Fibroblast of skin of scalp (primary cell): ENCODE results near the gene VPS13C. TPM values are rescaled to one million over a fixed set of nuclear protein-coding genes. Genes with fewer than 3 reads are reported as not detected.

Experiments used
- DNase-seq: peaks from one replicate; pipeline ENCODE4 v3.0.0-alpha.2; 2013
- polyA plus RNA-seq, 2 experiments: library from polyadenylated mRNA; unstranded; fragments of 120-200 nt; gene quantifications; one replicate each; pipeline ENCODE4 v1.2.1, GENCODE V29; 2013; ENCODE audit not compliant: insufficient read length in 2 of 2

Gene VPS13C, protein sequence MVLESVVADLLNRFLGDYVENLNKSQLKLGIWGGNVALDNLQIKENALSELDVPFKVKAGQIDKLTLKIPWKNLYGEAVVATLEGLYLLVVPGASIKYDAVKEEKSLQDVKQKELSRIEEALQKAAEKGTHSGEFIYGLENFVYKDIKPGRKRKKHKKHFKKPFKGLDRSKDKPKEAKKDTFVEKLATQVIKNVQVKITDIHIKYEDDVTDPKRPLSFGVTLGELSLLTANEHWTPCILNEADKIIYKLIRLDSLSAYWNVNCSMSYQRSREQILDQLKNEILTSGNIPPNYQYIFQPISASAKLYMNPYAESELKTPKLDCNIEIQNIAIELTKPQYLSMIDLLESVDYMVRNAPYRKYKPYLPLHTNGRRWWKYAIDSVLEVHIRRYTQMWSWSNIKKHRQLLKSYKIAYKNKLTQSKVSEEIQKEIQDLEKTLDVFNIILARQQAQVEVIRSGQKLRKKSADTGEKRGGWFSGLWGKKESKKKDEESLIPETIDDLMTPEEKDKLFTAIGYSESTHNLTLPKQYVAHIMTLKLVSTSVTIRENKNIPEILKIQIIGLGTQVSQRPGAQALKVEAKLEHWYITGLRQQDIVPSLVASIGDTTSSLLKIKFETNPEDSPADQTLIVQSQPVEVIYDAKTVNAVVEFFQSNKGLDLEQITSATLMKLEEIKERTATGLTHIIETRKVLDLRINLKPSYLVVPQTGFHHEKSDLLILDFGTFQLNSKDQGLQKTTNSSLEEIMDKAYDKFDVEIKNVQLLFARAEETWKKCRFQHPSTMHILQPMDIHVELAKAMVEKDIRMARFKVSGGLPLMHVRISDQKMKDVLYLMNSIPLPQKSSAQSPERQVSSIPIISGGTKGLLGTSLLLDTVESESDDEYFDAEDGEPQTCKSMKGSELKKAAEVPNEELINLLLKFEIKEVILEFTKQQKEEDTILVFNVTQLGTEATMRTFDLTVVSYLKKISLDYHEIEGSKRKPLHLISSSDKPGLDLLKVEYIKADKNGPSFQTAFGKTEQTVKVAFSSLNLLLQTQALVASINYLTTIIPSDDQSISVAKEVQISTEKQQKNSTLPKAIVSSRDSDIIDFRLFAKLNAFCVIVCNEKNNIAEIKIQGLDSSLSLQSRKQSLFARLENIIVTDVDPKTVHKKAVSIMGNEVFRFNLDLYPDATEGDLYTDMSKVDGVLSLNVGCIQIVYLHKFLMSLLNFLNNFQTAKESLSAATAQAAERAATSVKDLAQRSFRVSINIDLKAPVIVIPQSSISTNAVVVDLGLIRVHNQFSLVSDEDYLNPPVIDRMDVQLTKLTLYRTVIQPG (N-terminal part only)
- 17.6 TPM for polyA plus RNA-seq (2013, experiment 1 of 2; ENCODE audit: insufficient read length)
- polyA plus RNA-seq (2013, experiment 2 of 2; ENCODE audit: insufficient read length), result 19.8 TPM

DNA sequence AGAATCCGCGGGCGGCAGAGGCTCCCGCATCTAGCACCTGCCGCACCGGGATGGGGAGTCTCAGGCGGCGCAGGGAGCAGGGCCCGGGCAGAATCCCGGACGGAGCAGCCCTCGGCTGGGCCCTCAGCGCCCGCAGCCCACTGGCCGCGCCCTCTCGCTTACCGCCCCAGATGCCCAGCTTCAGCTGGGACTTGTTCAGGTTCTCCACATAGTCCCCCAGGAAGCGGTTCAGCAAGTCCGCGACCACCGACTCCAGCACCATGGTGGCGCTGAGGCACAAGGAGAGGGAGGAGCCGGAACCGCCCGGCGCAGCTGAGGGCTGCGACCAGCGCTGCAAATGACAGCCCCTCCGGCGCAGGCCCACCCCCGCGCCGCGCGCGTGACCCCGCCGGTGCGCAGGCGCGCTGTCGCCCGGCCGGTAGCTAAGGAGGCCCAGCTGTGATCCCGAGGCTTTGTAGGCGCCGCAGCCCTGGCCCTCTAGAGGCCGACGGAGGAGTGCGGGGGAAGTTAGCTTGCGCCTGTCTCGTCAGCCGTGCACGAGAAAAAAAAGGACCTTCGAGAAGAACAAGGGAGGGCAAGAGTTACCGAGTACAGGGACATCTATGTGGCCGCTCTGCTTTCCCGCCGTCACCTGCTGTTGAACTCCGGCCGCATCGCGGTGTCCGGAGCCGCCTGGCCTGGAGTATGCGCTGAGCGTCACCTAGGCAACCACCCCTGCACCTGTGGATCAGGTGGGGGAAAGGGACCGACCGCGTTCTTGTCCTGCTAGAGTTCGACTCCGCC is at the start of gene VPS13C:
VPS13C (minus strand) TSS at position 335 of the 783 bp plus-strand sequence; CDS start at position 262, 73 bp downstream.
- DNase-seq, result peak; percentile 94

DNA sequence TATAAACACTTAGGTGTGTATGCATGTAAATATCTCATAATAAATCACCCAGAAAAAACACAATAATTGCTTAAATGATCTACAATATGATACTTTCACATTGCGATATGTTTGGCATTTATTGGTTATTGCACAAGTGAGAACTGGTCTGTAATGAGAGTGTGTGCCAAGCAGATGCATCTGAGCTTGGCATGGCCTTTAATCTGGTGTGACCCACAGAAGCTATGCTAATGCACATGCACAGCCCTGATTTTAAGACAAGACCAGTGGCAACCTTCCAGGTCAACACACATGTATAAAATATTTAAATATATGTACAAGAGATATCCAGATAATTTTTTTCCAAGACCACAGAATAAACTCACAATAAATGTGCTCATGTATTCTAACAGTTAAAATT is 49.2 kb upstream of the VPS13C start:
- DNase-seq, result no peak

DNA sequence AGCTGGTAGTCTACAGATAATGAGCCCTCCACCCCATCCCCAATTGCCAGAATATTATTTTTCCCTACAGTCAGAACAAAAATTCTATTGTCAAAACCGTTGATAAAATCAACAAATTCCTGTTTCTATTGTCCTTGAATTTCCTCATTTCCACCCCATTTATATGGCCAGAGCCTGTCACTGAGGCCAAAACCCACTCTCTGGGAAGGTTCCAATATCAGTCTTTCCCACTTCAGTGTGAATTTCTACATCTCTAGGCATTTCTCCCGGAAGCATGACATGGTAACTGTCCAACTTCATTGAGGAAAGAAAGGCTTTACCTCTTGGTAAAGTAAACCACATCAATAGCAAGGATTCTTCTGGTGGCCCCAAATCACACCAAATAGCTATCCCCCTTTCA is 48.2 kb upstream of the VPS13C start:
- no peak for DNase-seq

DNA sequence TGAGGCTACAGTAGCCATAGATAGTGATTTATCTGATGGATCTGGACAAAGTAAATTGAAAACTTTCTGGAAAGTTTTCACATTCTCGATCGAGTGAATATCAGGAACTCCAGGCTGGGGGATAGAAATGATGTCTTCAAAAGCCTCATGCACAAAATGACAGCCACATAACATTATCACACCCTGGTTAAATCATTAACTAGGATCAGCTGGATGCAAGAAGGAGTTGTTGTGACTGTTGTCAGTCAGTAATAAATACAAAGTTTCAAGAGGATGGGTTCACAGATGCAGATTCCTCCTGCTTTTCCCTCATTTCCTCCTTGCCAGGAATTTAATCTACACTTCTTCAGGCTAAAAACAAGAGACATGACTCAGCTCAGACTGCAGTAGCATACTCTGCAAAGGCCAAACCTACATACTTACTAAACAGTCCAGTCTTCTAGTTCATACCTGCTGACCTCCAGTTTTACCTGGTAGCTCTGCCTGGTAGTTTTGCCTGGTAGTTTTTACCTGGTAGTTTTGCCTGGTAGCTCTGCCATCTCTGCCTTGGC is 47.4 kb upstream of the VPS13C start:
- DNase-seq, result no peak

DNA sequence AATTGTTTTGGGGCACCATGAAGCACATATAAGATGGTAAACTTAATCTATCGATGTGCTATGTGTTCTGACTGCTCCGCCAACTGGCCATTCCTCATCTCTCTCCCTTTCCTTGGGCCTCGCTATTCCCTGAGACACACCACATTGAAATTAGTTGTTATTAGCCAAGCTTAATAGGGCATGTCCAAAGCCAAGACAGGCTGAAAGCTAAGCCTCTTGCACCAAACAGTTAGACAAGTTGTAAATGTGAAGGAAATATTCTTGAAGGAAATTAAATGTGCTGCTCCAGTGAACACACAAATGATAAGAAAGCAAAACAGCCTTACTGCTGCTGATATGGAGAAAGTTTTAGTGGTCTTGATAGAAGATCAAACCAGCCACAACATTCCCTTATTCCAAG is 45.8 kb upstream of the VPS13C start:
- DNase-seq, result no peak

DNA sequence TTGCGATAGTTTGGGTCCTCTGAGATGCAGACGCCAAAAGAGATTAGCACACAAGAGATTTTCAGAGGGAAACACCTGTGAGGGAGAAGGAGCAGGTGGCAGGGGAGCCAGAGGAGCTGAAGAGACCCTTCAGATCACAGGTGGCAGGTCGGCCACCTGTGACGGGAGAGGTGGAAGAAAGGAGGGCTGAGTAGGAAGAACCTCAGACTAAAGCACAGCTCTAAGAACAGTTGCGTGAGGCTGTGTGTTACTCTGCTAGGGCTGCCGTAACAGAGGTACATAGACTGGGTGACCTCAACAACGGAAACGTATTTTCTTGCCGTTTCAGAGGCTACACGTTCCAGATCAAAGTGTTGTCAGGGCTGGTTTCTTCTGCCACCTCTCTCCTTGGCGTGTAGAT is 45.0 kb upstream of the VPS13C start:
- DNase-seq, result no peak

DNA sequence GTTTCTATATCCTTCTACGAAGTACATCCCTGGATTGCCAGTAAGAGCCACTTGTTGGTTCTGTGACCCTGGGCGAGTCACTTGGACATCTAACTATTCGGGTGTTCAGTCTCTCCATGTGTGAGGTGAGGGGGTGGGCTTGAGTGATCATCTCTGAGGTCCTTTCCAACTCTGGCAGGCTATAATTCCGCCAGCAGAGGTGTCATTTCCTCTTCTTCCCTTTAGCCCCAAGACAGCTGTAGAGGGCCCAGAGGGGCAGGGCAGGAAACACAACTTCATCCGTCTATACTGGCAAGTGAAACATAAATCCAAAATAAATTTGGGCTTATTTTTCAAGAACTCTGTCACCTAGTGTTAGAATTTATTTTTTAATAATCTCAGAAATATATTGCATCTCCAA is 44.6 kb upstream of the VPS13C start:
- DNase-seq, result no peak

DNA sequence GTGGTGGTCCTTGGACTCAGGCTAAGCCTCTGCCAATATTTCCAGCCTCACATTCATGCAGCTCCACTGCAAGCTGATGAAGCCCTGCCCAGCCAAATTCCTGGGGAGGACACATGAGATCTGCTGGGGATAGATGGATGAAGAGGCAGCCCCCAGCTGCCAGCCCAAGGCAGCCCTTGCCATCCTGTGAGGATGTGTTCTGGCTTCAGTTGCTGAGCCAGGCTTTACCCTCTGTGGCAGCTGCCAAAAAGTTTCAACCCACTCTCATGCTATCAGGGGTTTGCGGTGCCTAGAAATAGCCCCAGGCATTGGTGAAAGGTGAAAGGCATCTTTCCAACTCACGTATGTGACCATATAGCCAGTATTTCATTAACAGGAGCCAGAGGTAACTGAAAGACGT is 44.2 kb upstream of the VPS13C start:
- DNase-seq, result no peak

DNA sequence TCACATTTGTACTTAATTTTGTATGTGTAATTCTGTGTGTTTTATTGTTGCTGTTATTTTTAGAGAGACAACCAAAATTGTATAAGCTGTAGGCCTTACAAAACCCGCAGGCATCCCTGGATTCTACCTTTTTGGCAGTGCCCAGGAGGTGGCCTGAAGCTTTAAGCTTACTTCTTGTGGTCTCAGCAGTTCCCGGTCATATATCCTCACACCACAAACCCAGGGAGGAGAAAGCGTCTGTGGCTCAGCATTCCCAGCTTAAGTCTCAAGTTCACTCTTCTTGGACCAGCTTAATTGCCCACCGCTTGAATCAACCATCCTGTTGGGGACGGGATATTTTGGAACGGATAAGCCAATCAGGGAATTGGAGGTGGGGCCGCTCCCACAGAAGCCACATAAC is 43.2 kb upstream of the VPS13C start:
- DNase-seq, result no peak

DNA sequence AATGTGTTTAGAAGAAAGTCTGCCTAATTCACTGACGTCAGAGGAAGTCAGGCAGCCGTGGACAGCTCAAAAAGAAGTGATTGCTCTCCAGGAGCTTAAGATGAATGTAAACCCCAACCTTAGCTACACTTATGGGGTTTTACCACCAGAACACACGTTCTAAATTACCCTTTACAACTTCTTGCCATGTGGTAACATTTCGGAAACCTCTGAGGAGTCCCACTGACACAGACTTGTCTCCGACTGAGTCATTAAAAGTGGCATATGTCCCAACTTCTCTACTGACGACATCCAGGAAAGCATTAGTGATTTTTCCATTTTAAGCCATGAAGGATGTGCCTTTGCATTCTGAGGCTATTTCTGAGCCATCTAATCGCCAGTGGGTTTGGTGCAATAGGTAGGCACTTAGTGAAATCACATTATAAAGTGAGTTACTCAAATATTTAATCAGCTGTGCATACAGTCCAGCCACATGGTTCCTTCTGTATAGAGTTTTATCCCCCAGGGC is 38.9 kb upstream of the VPS13C start:
- DNase-seq, result peak; percentile 89

DNA sequence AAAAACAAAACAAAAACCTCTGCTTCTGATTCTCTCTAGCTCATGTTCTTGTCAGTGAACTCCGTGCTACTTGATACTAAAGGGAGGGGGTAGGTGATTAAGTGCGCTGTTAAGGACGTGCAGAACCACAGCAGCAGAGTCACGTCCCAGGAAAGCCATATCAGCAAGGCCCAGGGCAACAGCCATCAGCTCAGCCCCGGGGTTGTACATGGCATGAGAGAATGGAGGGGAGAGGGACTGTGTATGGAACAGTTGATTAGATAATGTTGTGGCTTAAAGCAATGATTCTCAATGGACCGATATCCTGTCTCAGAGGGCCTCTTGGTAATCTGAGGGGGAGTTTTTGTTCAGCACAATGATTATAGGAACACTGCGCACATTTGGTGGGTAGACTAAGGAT is 34.1 kb upstream of the VPS13C start:
- DNase-seq, result no peak

DNA sequence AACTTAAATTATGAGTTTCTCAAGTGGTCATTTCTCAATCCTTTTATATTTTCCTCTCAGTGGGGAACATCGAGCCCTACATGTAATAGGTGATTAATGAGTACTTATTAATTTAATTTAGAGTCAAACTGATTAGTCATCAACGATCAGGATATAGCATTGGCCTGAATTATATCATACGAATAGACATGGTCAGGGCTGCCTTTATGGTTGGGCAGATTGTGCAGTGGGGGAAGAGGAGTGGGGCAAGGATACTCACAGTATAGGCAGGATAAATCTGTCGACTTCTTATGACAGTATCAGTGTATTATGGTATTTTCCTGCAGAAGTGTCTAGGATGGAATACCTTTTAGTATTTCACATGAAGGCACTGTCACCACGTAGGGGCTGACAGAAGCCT is 33.6 kb upstream of the VPS13C start:
- DNase-seq, result no peak

DNA sequence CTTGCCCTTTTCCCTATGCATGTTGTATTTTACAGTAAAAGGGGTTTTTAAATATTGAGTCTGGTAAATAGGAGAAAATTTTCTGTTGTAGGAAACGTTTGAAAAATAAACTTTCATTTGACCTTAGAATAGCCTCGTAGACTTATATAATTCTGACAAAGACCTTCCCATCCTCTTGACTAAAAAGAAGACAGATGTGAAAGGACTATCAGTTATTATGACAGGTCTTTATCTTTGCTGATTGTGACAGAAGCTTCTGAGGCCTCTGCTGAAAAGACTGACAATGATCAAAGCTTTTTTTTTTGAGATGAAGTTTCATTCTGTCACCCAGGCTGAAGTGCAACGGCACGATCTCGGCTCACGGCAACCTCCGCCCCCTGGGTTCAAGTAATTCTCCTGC is 30.7 kb upstream of the VPS13C start:
- no peak for DNase-seq

DNA sequence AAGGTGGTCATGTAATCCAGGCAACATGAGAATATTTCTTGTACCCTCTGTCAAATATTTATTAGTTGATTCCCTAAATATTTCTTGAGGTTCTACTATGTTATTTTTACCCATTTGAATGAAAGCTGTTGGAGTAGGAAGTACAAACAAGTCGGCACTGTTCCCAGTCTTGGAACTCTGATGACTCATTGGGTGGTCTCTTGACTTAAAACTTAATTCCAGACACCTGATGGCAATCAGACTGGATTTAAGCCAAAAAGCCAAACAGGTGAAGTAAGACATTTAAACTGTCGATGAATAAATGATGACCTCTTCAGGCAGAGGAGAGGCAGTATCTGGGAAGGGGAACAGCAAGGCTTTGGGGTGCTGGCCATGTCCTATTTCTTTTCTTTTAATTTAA is 29.4 kb upstream of the VPS13C start:
- no peak for DNase-seq

DNA sequence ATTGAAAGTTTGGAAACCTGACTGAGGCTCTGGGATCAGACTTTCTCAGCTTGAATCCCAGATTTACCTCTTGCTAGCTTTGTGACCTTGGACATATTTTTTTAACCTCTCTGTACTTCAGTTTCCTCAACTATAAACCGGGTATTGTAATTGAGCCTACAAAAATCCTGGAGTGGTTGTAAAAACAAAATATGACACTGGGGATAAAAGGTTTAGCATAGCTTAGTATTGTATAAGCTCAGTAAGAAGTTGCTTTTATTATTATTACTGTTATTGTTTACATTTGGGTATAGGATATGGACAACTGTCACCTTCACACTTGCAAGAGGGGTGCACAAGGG is 28.1 kb upstream of the VPS13C start:
- DNase-seq, result no peak

DNA sequence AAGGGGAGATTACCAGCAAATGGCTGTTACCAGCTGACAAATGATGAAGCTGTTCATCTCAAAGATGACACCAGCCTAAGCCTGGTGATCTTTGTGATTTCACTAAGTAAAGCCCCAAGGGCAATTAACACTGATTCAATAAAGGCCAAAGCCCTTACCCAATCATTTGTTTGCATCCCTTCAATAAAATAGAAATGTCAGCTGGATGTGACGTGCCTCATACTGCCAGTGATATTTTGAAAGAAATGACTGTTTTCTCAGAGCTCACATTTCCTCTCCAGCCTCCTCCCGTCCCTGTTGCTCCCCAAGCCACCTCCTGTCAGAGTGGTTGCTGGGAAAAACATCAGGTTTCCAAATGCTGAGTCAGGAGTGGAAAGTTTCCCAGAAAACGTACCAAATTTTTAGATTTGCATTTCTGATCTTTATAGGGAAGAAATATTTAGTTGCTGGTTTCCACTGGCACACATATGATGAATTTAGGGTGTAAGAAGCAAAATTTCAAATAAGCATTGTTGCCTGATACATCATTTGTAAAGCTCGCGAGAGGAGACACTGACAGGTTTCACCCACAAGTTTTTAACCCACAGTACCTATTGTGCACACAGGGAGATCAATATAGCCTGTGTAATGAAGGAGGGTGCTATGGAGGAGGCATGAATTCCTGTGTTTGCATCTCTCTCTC is 27.6 kb upstream of the VPS13C start:
- peak; percentile 26 for DNase-seq

DNA sequence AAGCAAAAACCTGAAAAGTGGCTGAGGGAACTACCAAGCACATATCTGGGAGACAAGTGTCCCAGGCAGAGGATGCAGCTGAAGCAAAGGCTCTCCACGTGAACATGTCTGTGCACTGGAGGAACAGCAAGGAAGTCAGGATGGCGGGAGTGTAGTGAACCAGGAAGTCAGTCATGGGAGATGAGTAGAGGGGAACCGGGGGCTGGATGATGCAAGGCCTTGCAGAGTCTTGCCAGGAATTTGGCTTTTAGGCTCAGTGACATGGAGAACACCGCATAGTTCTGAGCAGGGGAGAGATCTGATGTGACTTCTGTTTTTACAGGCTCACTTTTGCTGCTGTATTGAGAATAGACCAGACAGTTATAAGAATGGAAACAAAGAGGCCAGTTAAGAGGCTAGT is 25.5 kb upstream of the VPS13C start:
- peak; percentile 57 for DNase-seq

DNA sequence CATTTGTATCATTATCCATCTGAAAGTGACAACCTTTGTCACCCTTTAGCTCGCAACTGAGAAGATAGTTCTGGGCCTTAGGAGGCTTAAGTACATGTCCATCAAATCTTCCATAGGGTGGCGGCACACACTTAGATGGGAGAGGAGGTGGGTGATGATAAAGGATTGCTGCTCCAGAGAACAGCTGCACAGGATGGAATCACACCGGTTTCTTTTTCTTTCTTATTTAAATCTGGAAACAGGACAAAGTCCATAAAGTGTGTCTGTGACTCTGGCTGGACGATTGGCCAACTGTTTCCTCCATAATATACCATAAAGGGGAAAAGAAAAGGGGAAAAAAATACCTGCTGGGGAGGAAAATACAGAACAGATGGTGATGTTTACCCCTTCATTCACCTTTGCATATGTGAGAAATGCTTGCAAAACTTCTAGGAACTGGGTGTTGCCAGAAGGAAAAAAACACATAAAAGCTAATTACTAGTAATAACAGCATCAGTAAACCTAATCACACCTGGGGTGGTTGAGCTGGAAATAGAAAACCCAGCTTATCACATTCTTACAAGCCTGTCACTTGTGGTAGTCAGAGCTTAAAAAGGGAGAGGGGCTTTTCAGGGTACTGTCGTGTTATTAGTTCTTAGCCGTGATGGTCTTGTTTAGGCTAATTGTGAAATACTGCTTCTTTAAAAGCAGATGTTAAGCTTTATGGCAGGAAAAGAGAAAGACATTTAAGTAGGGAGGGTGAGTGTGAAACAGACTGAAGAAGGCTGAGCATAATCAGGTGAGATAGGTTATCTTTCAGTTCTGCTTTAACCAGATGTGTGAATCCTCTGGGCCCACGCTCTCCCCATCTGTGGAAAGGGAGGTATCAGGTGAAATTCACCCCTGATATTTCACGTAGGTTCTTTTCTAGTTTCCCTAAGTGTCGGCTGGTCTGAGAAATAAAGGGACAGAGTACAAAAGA is 23.2 kb upstream of the VPS13C start:
- no peak for DNase-seq

DNA sequence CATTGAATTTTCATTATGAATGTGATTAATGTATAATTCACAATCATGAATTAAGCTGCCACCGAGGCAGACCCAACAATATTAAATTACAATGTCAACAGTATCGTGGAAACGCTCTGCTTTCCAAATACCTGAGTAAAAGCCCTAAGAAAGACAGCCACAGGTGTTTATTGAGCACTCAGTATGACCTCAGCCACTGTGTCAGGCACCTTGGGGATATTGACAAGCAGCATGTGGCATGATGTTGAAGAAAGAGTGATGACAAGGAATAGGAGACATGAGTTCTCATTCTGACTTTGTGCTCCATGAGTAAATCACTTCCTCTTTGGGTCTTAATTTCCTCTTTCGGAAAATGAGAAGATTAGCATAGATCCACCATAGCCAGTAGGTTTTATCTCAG is 19.3 kb upstream of the VPS13C start:
- no peak for DNase-seq
